ENCODE results near the gene LAG3. TPM values are rescaled to one million over a fixed set of nuclear protein-coding genes. Genes with fewer than 3 reads are reported as not detected.

Gene LAG3
- polyA plus RNA-seq, 1 donor (not counting 4 experiments of a cell fraction or from before 2014, with no cell fraction given) = 0.09 TPM

GRCh38 chr12:6809056-6809455 is 36.7 kb downstream of the LAG3 start:
- DNase-seq (ENCODE audit: low read depth, low spot score) = no peak
- no peak for FAIRE-seq
- H3K9ac ChIP-seq (ENCODE audit: control insufficient read depth, extremely low read depth, insufficient read depth, low read length) = no peak overlapping the region
- no peaks in the 10 kb centered on the region for H3K79me2 ChIP-seq (ENCODE audit: control insufficient read depth, insufficient read depth, low read length)
- dilution Hi-C loops (cut with MboI; ENCODE audit: extremely low pct_ligation_motif_present, low sequenced_read_pairs) = no loop called here
- no peaks in the 10 kb centered on the region for H3K9me3 ChIP-seq (ENCODE audit: control insufficient read depth, low read depth, low read length)
- H3K9me1 ChIP-seq (ENCODE audit: control insufficient read depth, extremely low read depth, insufficient read depth, low read length) = no peaks in the 10 kb centered on the region
- H2AFZ ChIP-seq (ENCODE audit: control insufficient read depth, low read length) = no peak overlapping the region
- H3K36me3 ChIP-seq (ENCODE audit: control insufficient read depth in 2 of 2, extremely low read depth in 1 of 2, insufficient read depth in 2 of 2, low read length in 2 of 2) = no peaks in the 10 kb centered on the region
- no peak overlapping the region for H3K4me2 ChIP-seq (ENCODE audit: control insufficient read depth, extremely low read depth, insufficient read depth, low read depth, low read length)
- no peak overlapping the region for H3K4me3 ChIP-seq (ENCODE audit: control insufficient read depth in 2 of 3, extremely low read depth in 1 of 3, insufficient read depth in 2 of 3, low read depth in 1 of 3, low read length in 3 of 3)
- TF ChIP-seq EZH2 (IDR thresholded peaks at IDR 0.05; ENCODE audit: low read length) = no peak
- TF ChIP-seq CTCF (optimal IDR thresholded peaks at IDR 0.05 in 1 of 3, IDR thresholded peaks at IDR 0.05 in 1 of 3, conservative IDR thresholded peaks at IDR 0.05 in 1 of 3; ENCODE audit: extremely low read depth in 1 of 3, insufficient read depth in 2 of 3, low read length in 3 of 3) = no peak
- H3K27ac ChIP-seq (ENCODE audit: control insufficient read depth, insufficient read depth, low read length) = no peak overlapping the region
- H3K4me1 ChIP-seq (ENCODE audit: control insufficient read depth, extremely low read depth, insufficient read depth, low read length) = no peaks in the 10 kb centered on the region
- peaks cover 10% of the 10 kb centered on the region for H3K27me3 ChIP-seq (ENCODE audit: control insufficient read depth, extremely low read depth, insufficient read depth, low read length)
- H4K20me1 ChIP-seq (ENCODE audit: control insufficient read depth, extremely low read depth, insufficient read depth, low read length) = no peaks in the 10 kb centered on the region

GRCh38 chr12:6810758-6811157 is 38.4 kb downstream of the LAG3 start:
- no peak for DNase-seq (ENCODE audit: low read depth, low spot score)
- Histone ChIP-seq H3K27ac (ENCODE audit: control insufficient read depth, insufficient read depth, low read length) (no peak overlapping the region), H4K20me1 (ENCODE audit: control insufficient read depth, extremely low read depth, insufficient read depth, low read length) (no peaks in the 10 kb centered on the region), H3K4me1 (ENCODE audit: control insufficient read depth, extremely low read depth, insufficient read depth, low read length) (no peaks in the 10 kb centered on the region), H3K27me3 (ENCODE audit: control insufficient read depth, extremely low read depth, insufficient read depth, low read length) (peaks cover 21% of the 10 kb centered on the region), H3K4me2 (ENCODE audit: control insufficient read depth, extremely low read depth, insufficient read depth, low read depth, low read length) (no peak overlapping the region), H3K36me3 (ENCODE audit: control insufficient read depth in 2 of 2, extremely low read depth in 1 of 2, insufficient read depth in 2 of 2, low read length in 2 of 2) (no peaks in the 10 kb centered on the region), H3K4me3 (ENCODE audit: control insufficient read depth in 2 of 3, extremely low read depth in 1 of 3, insufficient read depth in 2 of 3, low read depth in 1 of 3, low read length in 3 of 3) (no peak overlapping the region), H3K9me3 (ENCODE audit: control insufficient read depth, low read depth, low read length) (no peaks in the 10 kb centered on the region), H3K79me2 (ENCODE audit: control insufficient read depth, insufficient read depth, low read length) (no peaks in the 10 kb centered on the region), H3K9me1 (ENCODE audit: control insufficient read depth, extremely low read depth, insufficient read depth, low read length) (no peaks in the 10 kb centered on the region), H3K9ac (ENCODE audit: control insufficient read depth, extremely low read depth, insufficient read depth, low read length) (no peak overlapping the region), H2AFZ (ENCODE audit: control insufficient read depth, low read length) (no peak overlapping the region)
- FAIRE-seq = no peak
- dilution Hi-C loops (cut with MboI; ENCODE audit: extremely low pct_ligation_motif_present, low sequenced_read_pairs) = no loop called here
- no peak for TF ChIP-seq EZH2 (IDR thresholded peaks at IDR 0.05; ENCODE audit: low read length)
- TF ChIP-seq CTCF (optimal IDR thresholded peaks at IDR 0.05 in 1 of 3, IDR thresholded peaks at IDR 0.05 in 1 of 3, conservative IDR thresholded peaks at IDR 0.05 in 1 of 3; ENCODE audit: extremely low read depth in 1 of 3, insufficient read depth in 2 of 3, low read length in 3 of 3) = no peak
